DMS 273 treated with DMSO at 0.1 percent for 48 hours (cell line): ENCODE data around the gene MAT2A.
A peak's percentile ranks its signal among the peaks of the same experiment; 100 is the strongest.

Source experiments
- DNase-seq: peaks from one replicate; lab custom pipeline; 2025; lab: John Stamatoyannopoulos, UW

Gene MAT2A

GRCh38 chr2:85538507-85539360 is at the start of gene MAT2A:
TSS of gene MAT2A (plus strand) at chr2:85539168. CDS start at chr2:85539288, 120 bp downstream.
- peak; percentile 86 for DNase-seq

GRCh38 chr2:85490861-85491755 is 47.9 kb upstream of the MAT2A start:
- DNase-seq: no peak

- no peak for DNase-seq
Observed at GRCh38 chr2:85496436-85496835, 42.5 kb upstream of the MAT2A start.

- DNase-seq: no peak
Observed at GRCh38 chr2:85497944-85498630, 40.9 kb upstream of the MAT2A start.

GRCh38 chr2:85501248-85501647 is 37.7 kb upstream of the MAT2A start:
- DNase-seq: no peak

GRCh38 chr2:85502720-85503119 is 36.2 kb upstream of the MAT2A start:
- no peak for DNase-seq

- no peak for DNase-seq
Observed at GRCh38 chr2:85503168-85503850, 35.7 kb upstream of the MAT2A start.

- no peak for DNase-seq
Observed at GRCh38 chr2:85503851-85504777, 34.9 kb upstream of the MAT2A start.

- DNase-seq: peak; percentile 94
Observed at GRCh38 chr2:85504778-85505261, 34.1 kb upstream of the MAT2A start.

- DNase-seq: no peak
Observed at GRCh38 chr2:85505551-85506238, 33.3 kb upstream of the MAT2A start.

- no peak for DNase-seq
Observed at GRCh38 chr2:85506768-85507181, 32.2 kb upstream of the MAT2A start.

- no peak for DNase-seq
Observed at GRCh38 chr2:85511008-85511811, 27.8 kb upstream of the MAT2A start.

GRCh38 chr2:85514323-85514722 is 24.6 kb upstream of the MAT2A start:
- no peak for DNase-seq

- no peak for DNase-seq
Observed at GRCh38 chr2:85516653-85517389, 22.1 kb upstream of the MAT2A start.

GRCh38 chr2:85522090-85522647 is 16.8 kb upstream of the MAT2A start:
- DNase-seq: no peak

GRCh38 chr2:85523062-85523902 is 15.7 kb upstream of the MAT2A start:
- DNase-seq: no peak

GRCh38 chr2:85523903-85524335 is 15.0 kb upstream of the MAT2A start:
- DNase-seq: no peak
